Measurements from ENCODE around the gene HOXC5.

Gene HOXC5

DNA sequence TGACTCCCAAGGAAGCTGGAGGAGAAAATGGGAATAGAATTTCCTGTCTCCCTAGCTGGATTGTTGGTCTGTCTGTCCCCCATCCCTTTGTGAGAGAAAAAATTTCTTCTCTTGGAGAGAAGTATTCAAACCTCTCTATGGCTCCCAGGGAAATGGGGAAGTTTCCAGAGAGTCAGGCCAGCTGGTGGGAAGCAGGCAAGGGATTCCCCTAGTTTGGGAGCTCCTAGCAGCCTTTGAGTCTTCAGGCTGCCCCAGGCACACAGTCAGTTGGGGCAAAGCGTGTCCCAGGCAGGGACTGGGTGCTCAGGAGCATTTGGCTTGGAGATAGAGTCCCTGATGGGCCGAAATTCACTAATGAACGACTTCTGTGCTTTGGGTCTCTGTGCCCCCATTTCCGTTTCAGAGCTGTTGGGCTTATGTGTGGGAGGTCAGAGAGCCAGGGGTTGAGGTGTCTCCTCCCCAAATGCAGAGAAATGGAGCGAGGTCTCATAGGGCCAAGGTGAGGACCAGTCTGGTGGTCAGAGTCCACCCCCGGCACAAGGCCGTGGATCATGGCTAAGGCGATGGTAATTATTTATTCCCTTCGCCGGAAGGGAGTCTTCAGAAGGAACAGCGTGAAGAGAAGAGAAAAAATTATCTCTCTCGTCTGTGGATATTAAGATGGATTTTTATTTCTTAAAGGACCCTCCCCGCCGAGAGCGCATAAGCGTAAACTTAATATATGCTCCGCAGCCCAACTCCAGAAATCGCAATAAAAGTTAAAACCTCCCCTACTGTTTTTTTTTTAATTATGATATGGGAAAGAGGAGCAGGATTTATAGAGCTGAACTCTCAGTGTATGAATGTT lies 39.5 kb upstream of the HOXC5 start:
- peak overlapping the region; percentile 86 for H3K4me3 Mint-ChIP-seq
- H3K36me3 Mint-ChIP-seq = peaks cover 6% of the 10 kb centered on the region
- no peak for ATAC-seq
- no peak for DNase-seq (ENCODE audit: low spot score in 2 of 2)
- peak overlapping the region; percentile 76 for H3K27ac Mint-ChIP-seq
- peaks cover 70% of the 10 kb centered on the region for H3K4me1 Mint-ChIP-seq
- no peaks in the 10 kb centered on the region for H3K9me3 Mint-ChIP-seq

DNA sequence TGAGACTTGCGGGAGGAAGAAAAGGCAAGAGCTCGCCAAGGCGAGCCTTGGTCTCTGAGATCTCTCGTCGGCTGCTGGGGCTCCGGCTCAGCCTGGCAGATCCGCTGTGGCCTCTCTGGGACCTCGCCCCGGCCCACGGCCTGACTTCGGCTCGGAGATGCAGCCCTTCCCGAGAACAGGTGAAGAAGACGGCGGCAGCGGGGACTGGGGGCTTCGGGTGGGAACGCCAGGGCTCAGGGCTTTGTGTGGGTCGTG lies 38.9 kb upstream of the HOXC5 start:
- Mint-ChIP-seq H3K4me3 (peak overlapping the region; percentile 86), H3K4me1 (peaks cover 71% of the 10 kb centered on the region)

GRCh38 chr12:53994264-53995001 lies 38.4 kb upstream of the HOXC5 start:
- peaks cover 6% of the 10 kb centered on the region for H3K36me3 Mint-ChIP-seq

More for the DNA sequence above, 38.9 kb upstream of the HOXC5 start:
- peak overlapping the region; percentile 76 for H3K27ac Mint-ChIP-seq
- peaks cover 6% of the 10 kb centered on the region for H3K36me3 Mint-ChIP-seq
- ATAC-seq (no peak), DNase-seq (ENCODE audit: low spot score in 2 of 2) (no peak)
- no peaks in the 10 kb centered on the region for H3K9me3 Mint-ChIP-seq

GRCh38 chr12:53995002-53995377 lies 37.9 kb upstream of the HOXC5 start:
- DNase-seq (ENCODE audit: low spot score in 2 of 2) (no peak), ATAC-seq (no peak)
- Mint-ChIP-seq H3K4me3 (peak overlapping the region; percentile 86), H3K9me3 (no peaks in the 10 kb centered on the region), H3K27ac (peak overlapping the region; percentile 82), H3K4me1 (peaks cover 68% of the 10 kb centered on the region), H3K36me3 (peaks cover 6% of the 10 kb centered on the region)

More at GRCh38 chr12:53994264-53995001, 38.4 kb upstream of the HOXC5 start:
- ATAC-seq (no peak), DNase-seq (ENCODE audit: low spot score in 2 of 2) (no peak)
- peak overlapping the region; percentile 86 for H3K4me3 Mint-ChIP-seq
- peak overlapping the region; percentile 82 for H3K27ac Mint-ChIP-seq
- H3K4me1 Mint-ChIP-seq = peaks cover 68% of the 10 kb centered on the region
- H3K9me3 Mint-ChIP-seq = no peaks in the 10 kb centered on the region

- peak; percentile 42 for ATAC-seq
- Mint-ChIP-seq H3K36me3 (peaks cover 6% of the 10 kb centered on the region), H3K4me3 (peak overlapping the region; percentile 86), H3K9me3 (no peaks in the 10 kb centered on the region), H3K27ac (peak overlapping the region; percentile 82), H3K4me1 (peaks cover 66% of the 10 kb centered on the region)
- DNase-seq (ENCODE audit: low spot score in 2 of 2) = no peak
These were observed 37.2 kb upstream of the HOXC5 start for GRCh38 chr12:53995378-53996239.

DNA sequence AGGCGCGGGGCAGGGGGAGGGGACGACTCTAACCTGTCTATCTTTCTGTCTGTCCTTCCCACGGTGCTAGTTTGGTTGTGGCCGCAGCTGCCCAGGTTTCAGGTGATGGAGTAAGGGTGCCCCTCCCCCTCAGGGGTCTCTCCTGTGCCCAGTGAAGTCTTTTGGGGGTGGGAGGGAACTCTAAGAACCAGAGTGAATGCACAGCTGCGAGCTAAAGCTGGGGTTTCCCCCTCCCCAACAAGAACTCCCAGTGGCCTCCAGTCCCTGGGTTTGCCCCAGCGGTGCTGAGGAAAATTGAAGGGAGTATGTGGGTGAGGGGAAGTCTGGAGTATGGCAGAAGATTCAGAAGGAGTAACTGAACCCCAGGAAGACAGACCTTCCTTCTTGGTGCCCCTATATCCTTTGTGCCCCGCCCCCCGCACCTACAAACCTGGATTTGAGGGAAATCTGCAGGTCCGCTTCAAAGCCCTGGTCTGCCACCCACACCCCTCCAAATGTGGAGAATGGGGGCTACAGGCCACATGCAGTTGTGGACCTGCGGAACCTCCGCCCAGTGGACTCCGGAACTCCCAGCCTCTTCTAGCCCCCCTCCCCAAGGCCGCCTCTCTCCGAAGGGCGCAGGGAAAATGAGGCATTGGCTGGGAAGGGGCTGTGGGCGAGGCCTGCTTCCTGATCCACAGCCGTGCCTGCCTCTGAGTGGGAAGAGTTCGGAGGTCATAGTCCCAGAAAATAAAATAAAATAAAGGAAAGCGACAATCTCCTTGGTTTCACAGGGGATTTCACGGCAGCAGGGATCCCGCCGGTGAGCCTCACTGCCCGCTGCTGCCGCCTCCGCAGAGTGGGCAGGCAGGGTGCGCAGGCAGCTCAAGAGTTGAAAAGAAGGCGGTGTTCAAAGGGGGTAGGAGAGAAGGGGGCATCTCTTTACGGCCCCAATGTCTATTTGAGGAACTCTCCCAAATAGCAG lies 36.3 kb upstream of the HOXC5 start:
- no peaks in the 10 kb centered on the region for H3K9me3 Mint-ChIP-seq
- ATAC-seq (no peak), DNase-seq (ENCODE audit: low spot score in 2 of 2) (no peak)
- peak overlapping the region; percentile 86 for H3K4me3 Mint-ChIP-seq
- peaks cover 6% of the 10 kb centered on the region for H3K36me3 Mint-ChIP-seq
- peaks cover 59% of the 10 kb centered on the region for H3K4me1 Mint-ChIP-seq
- peak overlapping the region; percentile 82 for H3K27ac Mint-ChIP-seq

- H3K9me3 Mint-ChIP-seq = no peaks in the 10 kb centered on the region
- ATAC-seq (no peak), DNase-seq (ENCODE audit: low spot score in 2 of 2) (no peak)
- H3K36me3 Mint-ChIP-seq = peaks cover 6% of the 10 kb centered on the region
- peak overlapping the region; percentile 86 for H3K4me3 Mint-ChIP-seq
- no peak overlapping the region for H3K27ac Mint-ChIP-seq
- H3K4me1 Mint-ChIP-seq = peaks cover 61% of the 10 kb centered on the region
These were observed 35.4 kb upstream of the HOXC5 start for GRCh38 chr12:53997204-53998109.

- ATAC-seq (no peak), DNase-seq (ENCODE audit: low spot score in 2 of 2) (no peak)
- H3K4me1 Mint-ChIP-seq = peaks cover 66% of the 10 kb centered on the region
- peaks cover 6% of the 10 kb centered on the region for H3K36me3 Mint-ChIP-seq
- H3K4me3 Mint-ChIP-seq = peak overlapping the region; percentile 86
- no peak overlapping the region for H3K27ac Mint-ChIP-seq
- no peaks in the 10 kb centered on the region for H3K9me3 Mint-ChIP-seq
These were observed 34.5 kb upstream of the HOXC5 start for GRCh38 chr12:53998110-53998899.

GRCh38 chr12:53998900-53999236 lies 34.0 kb upstream of the HOXC5 start:
- H3K4me3 Mint-ChIP-seq = no peak overlapping the region
- no peak overlapping the region for H3K27ac Mint-ChIP-seq
- no peak for DNase-seq (ENCODE audit: low spot score in 2 of 2)
- ATAC-seq = no peak
- peaks cover 3% of the 10 kb centered on the region for H3K36me3 Mint-ChIP-seq
- H3K4me1 Mint-ChIP-seq = peaks cover 64% of the 10 kb centered on the region
- no peaks in the 10 kb centered on the region for H3K9me3 Mint-ChIP-seq

DNA sequence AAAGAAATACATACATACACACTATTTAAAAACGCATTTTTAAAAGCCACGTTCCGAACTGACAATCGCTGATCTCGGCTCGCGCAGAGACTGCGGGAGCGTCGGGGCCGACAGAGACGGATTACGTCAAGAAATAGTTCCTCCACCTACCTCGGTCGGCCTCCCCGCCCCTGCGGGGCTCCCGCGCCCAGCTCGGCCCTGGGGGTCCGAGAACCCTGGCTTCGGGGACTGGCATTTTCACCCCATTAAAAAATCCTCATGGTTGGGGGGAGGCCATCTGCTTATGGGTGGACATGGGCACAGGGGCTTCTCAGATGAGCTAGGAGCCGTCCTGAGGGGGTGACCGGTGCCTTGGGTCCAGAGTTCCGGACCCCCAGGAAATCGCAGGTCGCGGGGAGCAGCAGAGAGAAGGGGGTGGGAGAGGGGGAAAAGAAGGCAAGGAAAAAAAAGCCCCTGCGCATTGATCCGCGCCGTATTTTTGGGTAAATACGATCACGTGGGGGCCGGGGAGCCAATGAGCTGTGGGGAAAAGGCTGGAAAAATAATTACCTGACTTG lies 33.2 kb upstream of the HOXC5 start:
- H3K4me3 Mint-ChIP-seq = peak overlapping the region; percentile 58

DNA sequence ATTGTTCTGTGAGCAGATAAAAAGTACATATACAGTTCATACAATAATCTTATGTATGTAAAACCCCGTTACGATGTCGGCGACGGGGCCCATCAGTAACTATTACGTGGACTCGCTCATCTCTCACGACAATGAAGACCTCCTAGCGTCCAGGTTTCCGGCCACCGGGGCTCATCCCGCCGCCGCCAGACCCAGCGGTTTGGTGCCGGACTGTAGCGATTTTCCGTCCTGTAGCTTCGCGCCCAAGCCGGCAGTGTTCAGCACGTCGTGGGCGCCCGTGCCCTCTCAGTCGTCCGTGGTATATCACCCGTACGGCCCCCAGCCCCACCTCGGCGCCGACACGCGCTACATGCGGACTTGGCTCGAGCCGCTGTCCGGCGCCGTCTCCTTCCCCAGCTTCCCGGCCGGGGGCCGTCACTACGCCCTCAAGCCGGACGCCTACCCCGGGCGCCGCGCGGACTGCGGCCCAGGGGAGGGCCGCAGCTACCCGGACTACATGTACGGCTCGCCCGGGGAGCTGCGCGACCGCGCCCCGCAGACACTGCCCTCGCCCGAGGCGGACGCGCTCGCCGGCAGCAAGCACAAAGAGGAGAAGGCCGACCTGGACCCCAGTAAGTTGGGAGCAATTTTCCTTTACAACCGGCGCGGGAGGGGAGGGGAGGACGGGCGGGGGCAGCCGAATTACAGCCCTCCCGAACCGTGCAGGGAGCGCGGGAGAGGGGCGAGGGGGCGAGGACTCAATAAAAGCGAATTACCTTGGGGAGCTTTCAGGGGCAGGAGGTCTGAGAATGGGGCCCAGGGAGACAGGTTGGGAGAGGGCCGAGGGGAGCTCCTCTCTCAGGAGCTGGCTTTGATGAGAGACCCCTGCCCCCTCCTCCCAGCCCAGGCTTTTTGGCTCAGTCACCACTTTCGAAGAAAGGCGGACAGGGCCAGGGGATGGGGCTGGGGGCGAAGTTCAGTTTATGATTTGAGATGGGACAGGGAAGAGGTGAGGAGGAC lies 32.4 kb upstream of the HOXC5 start, which contains the start of gene HOXC9:
HOXC9 (plus strand) TSS at position 46 of the 999 bp plus-strand sequence; CDS start at position 74, 28 bp downstream.
- H3K4me3 Mint-ChIP-seq = peak within 1 kb of the TSS; percentile 58
- H3K27ac Mint-ChIP-seq = no peak within 1 kb of the TSS

More for the DNA sequence above, 33.2 kb upstream of the HOXC5 start:
- DNase-seq (ENCODE audit: low spot score in 2 of 2) (no peak), ATAC-seq (no peak)
- peaks cover 59% of the 10 kb centered on the region for H3K4me1 Mint-ChIP-seq
- no peak overlapping the region for H3K27ac Mint-ChIP-seq
- H3K36me3 Mint-ChIP-seq = no peaks in the 10 kb centered on the region
- H3K9me3 Mint-ChIP-seq = no peaks in the 10 kb centered on the region

More for the DNA sequence above, 32.4 kb upstream of the HOXC5 start, which contains the start of gene HOXC9:
- no peaks in the 10 kb centered on the region for H3K36me3 Mint-ChIP-seq
- H3K4me1 Mint-ChIP-seq = peaks cover 55% of the 10 kb centered on the region
- DNase-seq (ENCODE audit: low spot score in 2 of 2) (no peak), ATAC-seq (no peak)
- no peaks in the 10 kb centered on the region for H3K9me3 Mint-ChIP-seq

All from stimulated activated effector memory CD8-positive, alpha-beta T cell treated with anti-CD3 and anti-CD28 coated beads, Interleukin-12 subunit alpha, Interleukin-12 subunit beta, amount 100 ng/mL, for 72 hours (primary cell).